Esophagus muscularis mucosa (tissue), 4 donors: Measurements from ENCODE around the gene LRP5. TPM values are rescaled to one million over a fixed set of nuclear protein-coding genes. Genes with fewer than 3 reads are reported as not detected.
A peak's percentile ranks its signal among the peaks of the same experiment; 100 is the strongest.

Experiments
- DNase-seq: peaks from one replicate; pipeline ENCODE4 v3.0.0-alpha.2; 2017; ENCODE audit errors: extremely low spot score
- H3K27ac ChIP-seq, 4 donors: fragments of 200-600 bp; sonication (generic); replicated peaks in 1 of 4; 1 replicate in 3 of 4; 2 replicates in 1 of 4; pipeline ENCODE4 v1.5.1; 2016 to 2019; ENCODE audit warnings: mild to moderate bottlenecking in 1 of 4
- H3K27me3 ChIP-seq, 4 donors: fragments of 200-600 bp; sonication (generic); one replicate each; pipeline versions ENCODE4 v1.5.1 to v1.6.0; 2016 to 2019
- H3K36me3 ChIP-seq, 4 donors: fragments of 200-600 bp; sonication (generic); one replicate each; pipeline ENCODE4 v1.5.1; 2016 to 2019
- H3K4me1 ChIP-seq, 4 donors: fragments of 200-600 bp; sonication (generic); one replicate each; pipeline ENCODE4 v1.5.1; 2016 to 2019
- H3K4me3 ChIP-seq, 4 donors: fragments of 200-600 bp; sonication (generic); 1 replicate in 2 of 4; 2 replicates in 2 of 4; pipeline ENCODE4 v1.5.1; 2016 to 2019; ENCODE audit warnings: mild to moderate bottlenecking in 4 of 4, moderate library complexity in 1 of 4
- H3K9me3 ChIP-seq, 4 donors: fragments of 200-600 bp; sonication (generic); 1 replicate in 3 of 4; 2 replicates in 1 of 4; pipeline ENCODE4 v1.5.1; 2016 to 2019
- EP300 ChIP-seq: sonication (generic); formaldehyde crosslinking; IDR thresholded peaks from one replicate; pipeline ENCODE4 v1.6.1; 2017; ENCODE audit warnings: antibody characterized with exemption
- POLR2A ChIP-seq: fragments of 450-650 bp; IDR thresholded peaks from one replicate; pipeline ENCODE4 v1.6.1; 2017; ENCODE audit warnings: antibody characterized with exemption, moderate library complexity, mild to moderate bottlenecking, low read depth
- POLR2AphosphoS5 ChIP-seq, 2 donors: sonication (generic); formaldehyde crosslinking; IDR thresholded peaks; one replicate each; pipeline ENCODE4 v1.6.1; 2017; ENCODE audit warnings: antibody characterized with exemption in 2 of 2
- WGBS: methylation state at CpG from one replicate; pipeline ENCODE4 v1.1.5; 2018; 5-methylcytosine and 5-hydroxymethylcytosine counted together
- intact Hi-C: fragments of 100-400 bp; cut with DNase I; formaldehyde crosslinking; loops from one replicate; pipeline ENCODE4 v1.15.1; 2023
- total RNA-seq, 4 donors: library from RNA; depleted of rRNA; stranded (reverse); fragments of >200 nt; gene quantifications; one replicate each; pipeline versions ENCODE4 v1.1.0 to v1.2.1, GENCODE V29; 2016
- TF ChIP-seq, protein P1 (sequence below), 3 experiments: fragments of 200-600 bp in 2 of 3; fragments of 450-650 bp in 1 of 3; sonication (generic) in 2 of 3; IDR thresholded peaks; one replicate each; pipeline ENCODE4 v1.5.1; 2017 to 2019; ENCODE audit warnings: antibody characterized with exemption in 3 of 3, mild to moderate bottlenecking in 2 of 3, moderate library complexity in 1 of 3

Gene LRP5
- total RNA-seq, 4 donors from 2014 or later: 34.0 to 78.4 (median 56.2) TPM

DNA sequence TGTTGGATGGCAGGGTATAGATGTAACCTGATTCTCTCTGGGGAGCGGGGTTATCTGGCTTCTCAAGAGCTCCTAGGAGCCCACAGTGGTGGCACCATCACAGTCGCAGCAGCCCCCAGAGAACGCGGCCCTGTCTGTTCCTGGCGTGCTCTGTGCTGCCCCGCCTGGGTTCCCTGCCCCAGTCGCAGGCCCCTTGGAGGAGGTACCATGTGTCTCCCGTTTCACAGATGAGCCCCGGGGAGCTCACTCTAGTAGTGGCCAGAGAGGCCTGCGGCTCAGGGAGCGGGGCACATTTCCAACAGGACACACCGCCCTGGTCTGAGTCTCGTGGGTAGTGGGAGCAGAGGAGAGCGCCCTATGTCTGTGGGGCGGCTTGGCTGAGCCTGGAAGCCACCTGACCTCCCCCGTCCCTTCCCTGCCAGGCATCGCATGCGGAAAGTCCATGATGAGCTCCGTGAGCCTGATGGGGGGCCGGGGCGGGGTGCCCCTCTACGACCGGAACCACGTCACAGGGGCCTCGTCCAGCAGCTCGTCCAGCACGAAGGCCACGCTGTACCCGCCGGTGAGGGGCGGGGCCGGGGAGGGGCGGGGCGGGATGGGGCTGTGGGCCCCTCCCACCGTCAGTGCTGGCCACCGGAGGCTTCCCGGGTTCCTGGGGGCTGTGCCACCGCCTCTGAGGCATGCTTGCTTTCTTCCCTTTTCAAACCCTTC is 127.1 kb downstream of the LRP5 start:
- H3K36me3 ChIP-seq: peaks cover 24 to 85% (median 77%) of the 10 kb centered on the region in 4 donors
- no peak overlapping the region for H3K4me3 ChIP-seq
- WGBS: 55% methylated on average over 24 of the region's 38 CpGs
- H3K4me1 ChIP-seq: peaks cover 14 to 31% (median 27%) of the 10 kb centered on the region in 4 donors
- peak overlapping the region; percentile 44 to 60 (median 51) for H3K27ac ChIP-seq
- no peaks in the 10 kb centered on the region for H3K9me3 ChIP-seq
- H3K27me3 ChIP-seq: no peaks in the 10 kb centered on the region
- intact Hi-C loops: no loop called here
- TF ChIP-seq, protein P1, sequence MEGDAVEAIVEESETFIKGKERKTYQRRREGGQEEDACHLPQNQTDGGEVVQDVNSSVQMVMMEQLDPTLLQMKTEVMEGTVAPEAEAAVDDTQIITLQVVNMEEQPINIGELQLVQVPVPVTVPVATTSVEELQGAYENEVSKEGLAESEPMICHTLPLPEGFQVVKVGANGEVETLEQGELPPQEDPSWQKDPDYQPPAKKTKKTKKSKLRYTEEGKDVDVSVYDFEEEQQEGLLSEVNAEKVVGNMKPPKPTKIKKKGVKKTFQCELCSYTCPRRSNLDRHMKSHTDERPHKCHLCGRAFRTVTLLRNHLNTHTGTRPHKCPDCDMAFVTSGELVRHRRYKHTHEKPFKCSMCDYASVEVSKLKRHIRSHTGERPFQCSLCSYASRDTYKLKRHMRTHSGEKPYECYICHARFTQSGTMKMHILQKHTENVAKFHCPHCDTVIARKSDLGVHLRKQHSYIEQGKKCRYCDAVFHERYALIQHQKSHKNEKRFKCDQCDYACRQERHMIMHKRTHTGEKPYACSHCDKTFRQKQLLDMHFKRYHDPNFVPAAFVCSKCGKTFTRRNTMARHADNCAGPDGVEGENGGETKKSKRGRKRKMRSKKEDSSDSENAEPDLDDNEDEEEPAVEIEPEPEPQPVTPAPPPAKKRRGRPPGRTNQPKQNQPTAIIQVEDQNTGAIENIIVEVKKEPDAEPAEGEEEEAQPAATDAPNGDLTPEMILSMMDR (IDR thresholded peaks at IDR 0.05): no peak
- no peak for TF ChIP-seq POLR2AphosphoS5 (IDR thresholded peaks at IDR 0.05)
- no peak for TF ChIP-seq EP300
- no peak for TF ChIP-seq POLR2A
- DNase-seq: no peak

DNA sequence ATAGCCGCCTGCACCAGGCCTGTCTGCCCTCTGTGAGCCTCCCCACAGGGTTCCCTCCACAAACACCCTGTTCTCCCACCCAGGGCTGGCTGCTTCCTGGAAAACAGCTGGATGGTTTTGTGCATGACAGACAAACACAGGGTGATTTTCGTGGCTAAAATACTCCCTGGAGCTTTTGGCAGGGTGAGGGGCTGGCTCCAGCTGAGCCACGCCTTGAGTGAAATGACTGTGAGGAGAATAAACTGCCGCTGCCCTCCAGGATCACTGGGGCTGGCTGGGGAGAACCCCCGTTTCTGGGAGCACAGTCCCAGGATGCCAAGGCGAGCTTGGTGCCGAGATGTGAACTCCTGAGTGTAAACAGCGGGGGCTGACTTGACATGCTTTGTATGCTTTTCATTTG is 127.8 kb downstream of the LRP5 start:
- peak overlapping the region in 3 of 4 donors; percentile 44 to 60 (median 57) for H3K27ac ChIP-seq
- peaks cover 17 to 80% (median 71%) of the 10 kb centered on the region in 4 donors for H3K36me3 ChIP-seq

DNA sequence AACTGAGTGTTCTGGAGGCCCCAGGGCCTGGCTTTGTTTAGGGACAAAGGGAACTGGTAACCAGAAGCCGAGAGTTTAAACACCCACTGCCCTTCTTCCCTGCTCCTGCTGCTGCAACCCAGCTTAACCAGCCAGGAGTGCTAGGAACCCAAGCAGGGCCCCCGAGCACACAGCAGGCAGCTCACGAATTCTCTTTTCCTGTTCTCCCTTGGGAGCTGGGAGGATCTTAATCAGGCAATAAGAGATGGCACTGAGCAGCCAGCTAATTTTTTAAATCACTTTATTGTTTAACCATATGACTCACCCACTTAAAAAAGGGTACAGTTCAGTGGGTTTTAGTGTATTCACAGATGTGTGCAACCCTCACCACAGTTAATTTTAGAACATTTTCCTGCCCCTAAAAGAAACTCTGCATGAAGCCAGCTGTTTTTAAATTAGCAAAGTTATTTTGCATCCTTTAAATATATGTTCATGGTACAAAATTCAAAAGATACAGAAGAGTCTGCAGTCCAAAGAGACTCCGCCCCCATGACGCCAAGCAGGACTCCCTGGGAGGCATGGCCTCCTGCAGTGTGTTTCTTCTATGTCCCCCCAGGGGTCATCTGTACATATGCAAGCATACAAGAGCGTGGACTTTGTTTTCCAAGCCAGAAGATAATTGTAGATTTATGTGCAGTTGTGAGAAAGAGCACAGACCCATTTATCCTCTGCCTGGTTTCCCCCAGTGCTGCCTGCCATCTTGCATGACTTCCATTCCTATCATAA is 129.3 kb downstream of the LRP5 start:
- TF ChIP-seq POLR2AphosphoS5 (IDR thresholded peaks at IDR 0.05): no peak
- no peak for TF ChIP-seq POLR2A
- TF ChIP-seq EP300: no peak
- TF ChIP-seq, protein P1 (IDR thresholded peaks at IDR 0.05): no peak
- intact Hi-C loops: no loop called here
- peaks cover 12 to 33% (median 27%) of the 10 kb centered on the region in 4 donors for H3K4me1 ChIP-seq

More for the DNA sequence above, 127.8 kb downstream of the LRP5 start:
- intact Hi-C loops: no loop called here
- Histone ChIP-seq H3K9me3 (no peaks in the 10 kb centered on the region), H3K4me1 (peaks cover 14 to 35% (median 28%) of the 10 kb centered on the region in 4 donors), H3K27me3 (no peaks in the 10 kb centered on the region), H3K4me3 (no peak overlapping the region)
- DNase-seq: no peak
- WGBS: 71% methylated on average over 8 of the region's 8 CpGs
- TF ChIP-seq POLR2A (no peak), POLR2AphosphoS5 (IDR thresholded peaks at IDR 0.05) (no peak), EP300 (no peak)
- TF ChIP-seq, protein P1 (IDR thresholded peaks at IDR 0.05): no peak

DNA sequence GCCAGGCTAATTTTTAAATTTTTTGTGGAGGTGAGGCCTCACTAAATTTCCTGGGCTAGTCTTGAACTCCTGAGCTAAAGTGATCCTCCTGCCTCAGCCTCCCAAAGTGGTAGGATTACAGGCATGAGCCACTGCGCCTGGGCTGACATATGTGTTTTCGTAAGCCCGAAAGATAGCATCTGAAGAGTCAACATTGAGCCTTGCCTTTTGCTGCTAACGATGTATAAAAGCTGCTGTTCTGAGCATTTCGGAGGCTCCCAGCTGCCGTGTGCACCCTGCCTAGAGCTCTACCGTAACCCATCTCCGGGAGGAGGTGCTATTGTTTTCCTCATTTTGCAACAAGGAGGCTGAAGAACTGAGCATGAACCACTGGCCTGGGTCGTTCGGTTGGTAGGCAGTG is 130.0 kb downstream of the LRP5 start:
- H3K27ac ChIP-seq: no peak overlapping the region
- H3K4me3 ChIP-seq: no peak overlapping the region
- TF ChIP-seq POLR2A: no peak
- TF ChIP-seq POLR2AphosphoS5 (IDR thresholded peaks at IDR 0.05): no peak
- TF ChIP-seq, protein P1 (IDR thresholded peaks at IDR 0.05): no peak
- no peak for TF ChIP-seq EP300
- H3K9me3 ChIP-seq: no peaks in the 10 kb centered on the region
- H3K27me3 ChIP-seq: no peaks in the 10 kb centered on the region
- intact Hi-C loops: no loop called here
- no peak for DNase-seq
- H3K4me1 ChIP-seq: peaks cover 6 to 33% (median 24%) of the 10 kb centered on the region in 4 donors
- 93% methylated on average over 10 of the region's 10 CpGs for WGBS
- peaks cover 17 to 77% (median 66%) of the 10 kb centered on the region in 4 donors for H3K36me3 ChIP-seq

More for the DNA sequence above, 129.3 kb downstream of the LRP5 start:
- Histone ChIP-seq H3K27me3 (no peaks in the 10 kb centered on the region), H3K4me3 (no peak overlapping the region), H3K9me3 (no peaks in the 10 kb centered on the region), H3K27ac (no peak overlapping the region), H3K36me3 (peaks cover 17 to 80% (median 69%) of the 10 kb centered on the region in 4 donors)
- 69% methylated on average over 6 of the region's 6 CpGs for WGBS
- no peak for DNase-seq
